Activated CD8-positive, alpha-beta T cell treated with anti-CD3 and anti-CD28 coated beads for 36 hours (primary cell): Measurements from ENCODE around the gene SLC66A3. TPM values are rescaled to one million over a fixed set of nuclear protein-coding genes. Genes with fewer than 3 reads are reported as not detected.

Source experiments
- ATAC-seq: fragments of 200-7000 bp; cut with Tn5 transposase; one replicate; pipeline ENCODE4 v1.10.0; 2021; ENCODE audit warnings: mild to moderate bottlenecking, moderate library complexity
- CTCF ChIA-PET: fragments of 350-600 bp; sonication (Branson Sonifier 250); formaldehyde crosslinking; loops from one replicate; lab custom pipeline; 2021; ENCODE audit warnings: antibody characterized with exemption; lab: Charles Lee
- POLR2A ChIA-PET: fragments of 350-600 bp; sonication (Branson Sonifier 250); formaldehyde crosslinking; loops from one replicate; lab custom pipeline; 2021; ENCODE audit warnings: antibody characterized with exemption; lab: Charles Lee
- DNase-seq: peaks from one replicate; pipeline ENCODE4 v3.0.0-alpha.2; 2020
- H3K27ac Mint-ChIP-seq: one replicate; pipeline ENCODE4 v1.8.0; 2021; ENCODE audit warnings: mild to moderate bottlenecking, mixed read lengths
- H3K27me3 Mint-ChIP-seq: one replicate; pipeline ENCODE4 v1.8.0; 2021; ENCODE audit warnings: mixed read lengths
- H3K36me3 Mint-ChIP-seq: one replicate; pipeline ENCODE4 v1.8.0; 2021; ENCODE audit warnings: low read depth, mixed read lengths
- H3K4me1 Mint-ChIP-seq: one replicate; pipeline ENCODE4 v1.8.0; 2021; ENCODE audit warnings: low read depth, mixed read lengths
- H3K4me3 Mint-ChIP-seq: one replicate; pipeline ENCODE4 v1.8.0; 2021; ENCODE audit warnings: mild to moderate bottlenecking, moderate library complexity, mixed read lengths
- H3K9me3 Mint-ChIP-seq: one replicate; pipeline ENCODE4 v1.8.0; 2021; ENCODE audit warnings: mixed read lengths
- intact Hi-C: fragments of 100-400 bp; cut with micrococcal nuclease; formaldehyde crosslinking; loops from one replicate; pipeline ENCODE4 v1.10.0; 2022
- total RNA-seq, 2 experiments: library from RNA; stranded (reverse); gene quantifications; one replicate each; pipeline ENCODE4 v1.2.3, GENCODE V29; 2021
- TF ChIP-seq, protein P1 (sequence below): fragments of 200-600 bp; IDR thresholded peaks from one replicate; pipeline ENCODE4 v1.8.0; 2022; ENCODE audit warnings: antibody characterized with exemption, mild to moderate bottlenecking

Gene SLC66A3
- total RNA-seq, 2 experiments from 2014 or later, result 10.4 to 10.6 TPM

GRCh38 chr2:11166476-11166875 is 11.2 kb downstream of the SLC66A3 start:
- H3K27me3 Mint-ChIP-seq, result no peaks in the 10 kb centered on the region
- no peak for DNase-seq
- CTCF ChIA-PET, result no interaction called here
- no peak overlapping the region for H3K4me3 Mint-ChIP-seq
- POLR2A ChIA-PET, result no interaction called here
- H3K9me3 Mint-ChIP-seq, result no peaks in the 10 kb centered on the region
- H3K27ac Mint-ChIP-seq, result no peak overlapping the region
- no peaks in the 10 kb centered on the region for H3K36me3 Mint-ChIP-seq
- TF ChIP-seq, protein P1, sequence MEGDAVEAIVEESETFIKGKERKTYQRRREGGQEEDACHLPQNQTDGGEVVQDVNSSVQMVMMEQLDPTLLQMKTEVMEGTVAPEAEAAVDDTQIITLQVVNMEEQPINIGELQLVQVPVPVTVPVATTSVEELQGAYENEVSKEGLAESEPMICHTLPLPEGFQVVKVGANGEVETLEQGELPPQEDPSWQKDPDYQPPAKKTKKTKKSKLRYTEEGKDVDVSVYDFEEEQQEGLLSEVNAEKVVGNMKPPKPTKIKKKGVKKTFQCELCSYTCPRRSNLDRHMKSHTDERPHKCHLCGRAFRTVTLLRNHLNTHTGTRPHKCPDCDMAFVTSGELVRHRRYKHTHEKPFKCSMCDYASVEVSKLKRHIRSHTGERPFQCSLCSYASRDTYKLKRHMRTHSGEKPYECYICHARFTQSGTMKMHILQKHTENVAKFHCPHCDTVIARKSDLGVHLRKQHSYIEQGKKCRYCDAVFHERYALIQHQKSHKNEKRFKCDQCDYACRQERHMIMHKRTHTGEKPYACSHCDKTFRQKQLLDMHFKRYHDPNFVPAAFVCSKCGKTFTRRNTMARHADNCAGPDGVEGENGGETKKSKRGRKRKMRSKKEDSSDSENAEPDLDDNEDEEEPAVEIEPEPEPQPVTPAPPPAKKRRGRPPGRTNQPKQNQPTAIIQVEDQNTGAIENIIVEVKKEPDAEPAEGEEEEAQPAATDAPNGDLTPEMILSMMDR, result no peak
- ATAC-seq, result no peak
- intact Hi-C loops, result no loop called here
- H3K4me1 Mint-ChIP-seq, result no peaks in the 10 kb centered on the region

GRCh38 chr2:11168488-11168887 is 13.2 kb downstream of the SLC66A3 start:
- DNase-seq (no peak), ATAC-seq (no peak)
- POLR2A ChIA-PET, result no interaction called here
- CTCF ChIA-PET, result interaction anchor here (1.3 kb wide), 1 partner anchor 36 kb away, joined by 5 read pairs; a partner anchor contains a TSS
- intact Hi-C loops, result no loop called here
- H3K9me3 Mint-ChIP-seq, result no peaks in the 10 kb centered on the region
- H3K36me3 Mint-ChIP-seq, result no peaks in the 10 kb centered on the region
- H3K4me1 Mint-ChIP-seq, result no peaks in the 10 kb centered on the region
- H3K27ac Mint-ChIP-seq, result no peak overlapping the region
- TF ChIP-seq, protein P1, result no peak
- H3K27me3 Mint-ChIP-seq, result no peaks in the 10 kb centered on the region
- H3K4me3 Mint-ChIP-seq, result no peak overlapping the region

DNA sequence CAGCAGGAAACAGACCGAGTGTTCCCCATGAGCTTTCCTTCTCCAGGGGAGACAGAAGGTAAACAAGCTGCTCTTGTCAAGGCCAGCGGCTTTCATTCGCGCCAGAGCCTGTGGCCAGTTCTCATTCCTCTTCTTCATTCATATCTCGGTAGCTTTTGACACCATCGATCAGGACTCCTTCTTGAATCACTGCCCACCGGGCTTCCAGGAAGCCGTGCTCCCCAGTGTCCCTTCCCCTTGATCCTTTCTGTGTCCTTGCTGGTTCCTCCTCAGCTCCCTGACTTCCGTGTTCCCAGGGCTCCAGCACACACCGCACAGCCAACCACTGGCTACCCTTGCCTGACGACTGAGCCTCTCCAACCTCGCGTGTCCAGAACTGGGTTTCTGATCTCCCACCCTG is 14.1 kb downstream of the SLC66A3 start:
- CTCF ChIA-PET, result no interaction called here
- Mint-ChIP-seq H3K4me1 (no peaks in the 10 kb centered on the region), H3K9me3 (no peaks in the 10 kb centered on the region), H3K27ac (no peak overlapping the region), H3K27me3 (no peaks in the 10 kb centered on the region), H3K36me3 (no peaks in the 10 kb centered on the region), H3K4me3 (no peak overlapping the region)
- POLR2A ChIA-PET, result no interaction called here
- intact Hi-C loops, result no loop called here
- DNase-seq (no peak), ATAC-seq (no peak)
- TF ChIP-seq, protein P1, result no peak

- peaks cover 11% of the 10 kb centered on the region for H3K4me1 Mint-ChIP-seq
- intact Hi-C loops, result no loop called here
- ATAC-seq, result no peak
- TF ChIP-seq, protein P1, result no peak
- no peaks in the 10 kb centered on the region for H3K9me3 Mint-ChIP-seq
- H3K27me3 Mint-ChIP-seq, result no peaks in the 10 kb centered on the region
- H3K36me3 Mint-ChIP-seq, result no peaks in the 10 kb centered on the region
- H3K4me3 Mint-ChIP-seq, result no peak overlapping the region
- ChIA-PET CTCF (interaction anchor here (1.7 kb wide), 1 partner anchor 42 kb away, joined by 6 read pairs; a partner anchor contains a TSS), POLR2A (no interaction called here)
- DNase-seq, result no peak
- H3K27ac Mint-ChIP-seq, result no peak overlapping the region
These were observed 19.0 kb downstream of the SLC66A3 start for GRCh38 chr2:11174222-11174621.

GRCh38 chr2:11175293-11175795 is 20.1 kb downstream of the SLC66A3 start:
- intact Hi-C loops, result no loop called here
- no peak overlapping the region for H3K27ac Mint-ChIP-seq
- no peaks in the 10 kb centered on the region for H3K27me3 Mint-ChIP-seq
- ChIA-PET CTCF (no interaction called here), POLR2A (no interaction called here)
- no peak overlapping the region for H3K4me3 Mint-ChIP-seq
- H3K9me3 Mint-ChIP-seq, result no peaks in the 10 kb centered on the region
- DNase-seq, result no peak
- peaks cover 11% of the 10 kb centered on the region for H3K4me1 Mint-ChIP-seq
- TF ChIP-seq, protein P1, result no peak
- ATAC-seq, result no peak
- H3K36me3 Mint-ChIP-seq, result no peaks in the 10 kb centered on the region
